ENCODE measurements around the gene SCIN.

SCIN gene

DNA sequence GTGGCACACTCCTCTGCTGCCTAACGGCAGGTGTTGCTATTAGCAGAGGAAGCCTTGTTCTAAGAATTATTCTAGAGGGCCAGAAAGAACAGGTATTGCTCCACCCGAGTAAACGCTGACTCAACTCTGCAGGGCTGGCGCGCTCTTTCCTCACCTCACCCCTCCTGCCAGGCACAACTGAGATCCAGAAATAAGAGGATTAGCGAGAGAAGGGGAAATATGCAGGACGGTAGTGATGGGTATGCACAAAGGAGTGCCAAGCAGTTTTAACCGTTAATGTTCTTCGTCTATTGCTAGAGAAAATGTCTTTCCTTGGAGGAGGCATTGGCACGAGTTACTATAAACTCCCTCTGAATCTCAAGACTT lies 369 bp upstream of the SCIN start:
- no peak for DNase-seq

DNA sequence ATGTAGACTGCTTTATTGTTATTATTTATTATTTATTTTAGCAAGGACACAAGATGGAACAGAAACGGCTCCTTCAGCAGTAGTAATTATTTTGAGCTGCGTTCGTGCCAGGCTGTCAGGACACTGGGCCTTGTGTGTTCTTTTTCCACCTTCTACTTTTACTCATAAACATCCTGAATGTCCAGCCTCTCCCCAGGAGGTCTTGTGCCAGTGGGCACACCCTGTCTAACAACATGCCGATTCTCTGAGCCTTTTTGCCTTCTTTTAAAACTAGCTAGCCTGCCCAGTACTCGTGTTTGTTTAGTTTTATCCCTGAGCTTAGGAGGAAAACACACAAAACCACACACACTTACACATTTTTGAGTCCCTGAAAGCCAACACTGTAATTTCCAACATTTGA lies 1.2 kb downstream of the SCIN start:
- DNase-seq, result no peak

DNA sequence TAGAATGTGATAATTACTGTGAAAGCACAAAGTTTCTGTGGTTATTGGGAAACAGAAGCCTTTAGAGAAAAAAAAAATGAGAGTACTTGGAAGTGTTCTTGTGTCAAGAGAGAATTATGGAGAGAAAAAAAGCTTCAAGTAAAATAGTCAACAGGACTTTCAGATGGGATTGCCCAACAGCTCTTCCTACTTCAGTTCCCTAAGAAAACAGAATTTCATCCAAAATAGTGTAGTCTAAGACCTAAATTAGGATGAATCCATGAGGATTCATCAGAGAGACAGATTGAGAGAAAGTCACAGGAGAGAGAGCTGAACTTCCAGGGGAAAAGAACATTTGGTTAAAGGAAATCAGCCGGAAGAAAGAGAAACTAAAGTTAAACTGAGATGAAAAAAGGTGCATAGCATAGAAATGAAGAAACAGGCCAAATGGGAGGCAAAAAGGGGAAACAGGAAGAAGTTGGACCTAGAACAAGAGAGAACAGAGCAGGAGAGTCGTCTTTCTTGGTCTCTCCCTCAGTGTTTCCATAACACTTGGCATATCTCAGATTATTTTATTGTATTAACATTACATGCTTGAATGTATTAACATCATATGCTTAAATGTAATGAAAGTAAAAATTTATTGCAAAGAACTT lies 2.5 kb downstream of the SCIN start:
- no peak for DNase-seq

DNA sequence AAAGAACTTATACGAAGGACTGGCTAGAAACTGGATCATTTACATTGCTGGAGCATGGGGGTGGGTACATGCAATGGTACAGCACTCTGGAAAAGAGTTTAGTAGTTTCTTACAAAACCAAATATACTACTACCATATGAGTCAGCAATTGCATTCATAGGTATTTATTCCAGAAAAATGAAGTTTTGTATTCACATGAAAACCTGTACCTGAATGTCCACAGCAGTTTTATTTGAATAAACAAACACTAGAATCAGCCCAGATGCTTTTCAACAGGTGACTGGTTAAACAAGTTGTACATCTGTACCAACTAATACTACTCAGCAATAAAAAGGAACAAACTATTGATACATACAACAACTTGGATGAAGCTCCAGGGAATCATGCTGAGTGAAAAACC lies 3.4 kb downstream of the SCIN start:
- no peak for DNase-seq

DNA sequence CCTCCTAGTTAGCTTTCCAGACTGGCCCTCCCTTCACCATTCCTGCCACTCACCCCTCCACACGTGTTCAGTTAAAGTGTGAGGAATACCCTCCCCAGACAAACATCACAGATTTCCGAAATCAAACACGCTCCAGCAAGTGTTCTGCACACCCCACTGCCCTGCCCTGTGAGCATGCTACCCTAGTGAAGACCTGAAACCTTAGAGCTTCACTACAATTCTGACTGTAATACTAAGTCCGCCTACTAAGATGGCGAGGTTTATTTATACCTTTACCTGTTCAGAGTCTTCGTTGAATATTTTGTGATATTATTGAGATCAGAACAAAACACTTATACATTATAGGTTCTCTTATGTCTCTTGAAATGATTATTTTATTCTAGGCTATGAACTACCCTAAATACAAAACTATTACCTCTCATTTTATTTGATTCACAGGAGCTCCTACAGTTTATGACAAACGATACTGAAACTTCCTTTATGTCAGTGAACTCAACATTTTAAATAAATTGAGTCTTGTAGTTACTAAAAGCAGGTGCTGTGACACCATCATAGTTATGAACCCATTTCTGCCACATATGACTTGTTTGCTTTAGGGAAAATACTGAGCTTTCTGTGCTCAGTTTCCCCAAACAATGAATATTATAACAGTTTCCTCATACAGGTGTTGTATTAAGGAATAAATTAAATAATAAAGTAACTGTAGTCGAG lies 8.6 kb downstream of the SCIN start:
- DNase-seq, result no peak

DNA sequence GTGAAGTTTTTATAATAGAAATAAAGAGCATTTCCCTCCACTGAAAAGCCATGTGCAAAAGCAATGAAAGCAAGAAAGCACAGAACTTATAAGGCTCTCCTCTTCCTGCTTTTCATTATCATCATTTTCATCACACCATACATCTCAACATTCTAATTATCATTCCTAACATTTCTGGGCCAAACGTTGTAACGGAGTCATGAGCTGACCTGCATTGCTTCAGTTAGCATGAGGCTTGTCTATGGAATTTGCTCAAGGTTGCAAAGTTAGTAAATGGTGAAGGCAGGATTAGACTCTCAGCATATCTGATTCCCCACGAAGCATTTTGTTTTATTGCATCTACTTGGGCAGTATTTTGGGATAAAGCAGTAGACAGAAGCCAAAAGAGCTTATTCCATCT lies 11.4 kb downstream of the SCIN start:
- DNase-seq, result no peak

DNA sequence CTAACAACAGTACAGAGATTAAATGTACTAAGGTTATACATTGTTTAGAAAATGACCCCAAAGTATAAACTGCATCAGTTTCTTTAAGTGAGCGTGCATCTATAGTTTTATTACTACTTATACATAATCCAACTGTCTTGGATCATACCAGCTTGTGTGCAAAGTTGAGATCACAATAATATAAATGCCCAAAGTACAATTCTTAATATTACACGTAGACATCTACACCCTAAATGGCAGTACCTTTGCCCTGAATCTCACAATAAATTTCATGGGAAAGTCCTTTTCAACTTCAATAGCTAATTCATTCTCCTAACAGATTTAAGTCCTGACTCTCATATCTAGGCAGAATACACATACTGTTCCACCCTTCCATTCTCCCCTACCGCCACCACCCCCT lies 11.8 kb downstream of the SCIN start:
- no peak for DNase-seq

DNA sequence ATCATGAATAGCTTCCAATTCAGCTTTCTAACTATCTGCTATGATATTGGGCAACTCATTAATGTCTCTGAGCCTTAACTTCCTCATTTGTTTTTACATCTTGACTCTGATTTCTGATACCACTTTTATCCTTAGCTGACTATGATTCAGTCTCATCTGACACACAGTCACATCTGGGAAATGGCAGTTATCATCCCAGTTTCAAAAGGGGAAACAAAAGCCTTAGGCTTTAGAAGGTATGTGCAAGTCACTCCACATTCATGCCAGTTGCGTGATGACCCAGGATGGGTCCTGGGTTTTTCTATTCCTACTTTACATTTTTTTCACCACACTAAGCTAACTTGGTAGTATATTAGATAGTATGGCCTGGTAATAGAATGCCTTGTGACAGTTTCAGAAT lies 12.7 kb downstream of the SCIN start:
- DNase-seq, result no peak

DNA sequence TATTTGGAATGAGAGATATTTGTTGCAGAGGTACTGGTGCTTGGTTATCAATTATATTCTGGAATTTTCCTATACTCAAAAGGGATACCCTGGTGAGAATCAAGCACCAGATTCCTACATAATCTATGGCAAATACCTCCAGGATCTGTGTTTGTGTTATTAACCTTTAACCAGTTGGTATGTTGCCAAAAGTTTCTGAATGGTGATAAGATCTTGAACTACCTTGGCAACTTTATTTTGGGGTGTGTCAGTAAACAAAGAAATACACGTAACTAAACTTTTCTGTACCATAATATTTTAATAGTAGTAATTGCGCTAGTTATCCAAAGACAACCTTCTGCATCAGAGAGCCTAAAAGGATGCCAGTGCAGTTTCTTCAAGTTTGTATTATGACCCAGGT lies 13.4 kb downstream of the SCIN start:
- DNase-seq, result no peak

DNA sequence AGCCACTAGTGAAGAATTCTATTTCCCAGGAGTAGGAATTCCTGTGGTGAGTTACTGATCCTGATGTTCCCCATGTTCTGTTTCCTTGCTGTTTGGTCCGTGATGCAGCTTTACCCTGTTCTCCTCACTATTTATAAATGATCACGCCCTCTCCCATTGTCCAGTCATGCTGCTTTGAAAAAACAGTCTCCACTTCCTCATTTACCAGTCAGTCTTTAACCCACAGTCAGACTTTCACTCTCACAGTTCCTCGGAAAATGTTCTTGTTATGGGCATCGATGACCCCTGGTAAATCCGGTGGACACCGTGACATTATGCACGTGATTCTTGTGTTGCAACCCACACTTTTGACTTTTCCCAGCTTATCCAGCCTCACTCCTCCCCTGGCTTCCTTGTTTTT lies 14.4 kb downstream of the SCIN start:
- DNase-seq, result no peak

DNA sequence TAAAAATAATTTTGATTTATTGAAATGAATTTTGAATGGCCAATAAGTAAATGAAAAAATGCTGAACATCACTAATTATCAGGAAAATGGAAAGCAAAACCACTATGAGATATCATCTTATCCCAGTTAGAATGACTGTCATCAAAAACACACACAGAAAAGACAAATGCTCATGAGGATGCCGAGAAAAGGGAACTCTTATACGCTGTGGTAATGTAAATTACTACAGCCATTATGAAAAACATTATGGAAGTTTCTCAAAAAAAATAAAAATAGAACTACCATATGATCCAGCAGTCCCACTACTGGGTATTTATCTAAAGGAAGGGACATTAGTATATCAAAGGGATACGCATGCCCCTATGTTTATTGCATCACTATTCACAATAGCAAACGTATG lies 15.8 kb downstream of the SCIN start:
- no peak for DNase-seq

DNA sequence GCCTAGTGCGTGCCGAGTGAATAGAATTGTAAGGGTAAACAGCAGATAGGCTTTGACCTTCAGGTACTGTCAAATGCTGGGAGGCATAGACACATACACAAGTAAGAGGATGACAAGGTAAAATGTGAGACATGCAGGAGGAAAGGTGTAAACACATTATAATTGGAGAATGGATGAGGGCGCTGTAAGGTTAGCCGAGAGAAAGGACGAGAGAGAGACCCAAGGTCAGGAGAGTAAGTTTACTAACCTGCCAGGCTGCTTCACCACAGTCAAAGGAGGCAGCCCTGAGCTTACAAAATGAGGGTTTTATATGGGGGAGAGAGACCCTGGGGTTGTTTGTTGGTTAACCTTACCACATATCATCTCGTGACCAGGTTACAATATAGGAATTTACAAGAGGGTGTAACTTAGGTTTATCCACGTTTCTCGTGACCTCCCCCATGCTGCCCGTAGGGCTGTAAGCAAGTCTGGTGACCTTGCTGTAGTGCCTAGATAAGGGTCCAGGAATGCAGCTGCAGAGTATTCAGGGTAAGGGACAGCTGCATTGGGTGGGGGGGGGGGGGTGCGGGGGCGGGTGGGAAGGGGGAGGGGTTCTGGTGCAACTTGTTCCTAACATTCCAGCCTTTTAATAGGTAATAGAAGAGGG lies 17.9 kb downstream of the SCIN start:
- DNase-seq, result no peak

DNA sequence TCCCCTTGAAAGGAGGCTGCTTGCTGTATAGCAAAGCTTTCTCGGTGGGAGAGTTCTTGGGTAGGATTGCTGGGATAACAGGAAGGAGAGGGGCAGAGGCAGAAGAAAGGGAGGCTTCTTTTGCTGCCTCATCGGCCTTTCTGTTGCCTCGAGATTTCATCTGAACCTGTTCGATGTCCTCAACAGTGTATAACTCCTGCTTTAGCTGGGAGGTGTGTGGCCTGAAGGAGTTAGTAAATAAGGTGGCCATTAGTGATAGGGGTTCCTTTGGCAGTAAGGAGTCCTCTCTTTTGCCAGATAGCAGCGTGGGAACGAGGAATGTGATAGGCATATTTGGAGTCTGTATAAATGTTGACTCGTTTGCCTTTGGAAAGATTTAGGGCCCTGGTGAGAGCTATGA lies 20.0 kb downstream of the SCIN start:
- no peak for DNase-seq

DNA sequence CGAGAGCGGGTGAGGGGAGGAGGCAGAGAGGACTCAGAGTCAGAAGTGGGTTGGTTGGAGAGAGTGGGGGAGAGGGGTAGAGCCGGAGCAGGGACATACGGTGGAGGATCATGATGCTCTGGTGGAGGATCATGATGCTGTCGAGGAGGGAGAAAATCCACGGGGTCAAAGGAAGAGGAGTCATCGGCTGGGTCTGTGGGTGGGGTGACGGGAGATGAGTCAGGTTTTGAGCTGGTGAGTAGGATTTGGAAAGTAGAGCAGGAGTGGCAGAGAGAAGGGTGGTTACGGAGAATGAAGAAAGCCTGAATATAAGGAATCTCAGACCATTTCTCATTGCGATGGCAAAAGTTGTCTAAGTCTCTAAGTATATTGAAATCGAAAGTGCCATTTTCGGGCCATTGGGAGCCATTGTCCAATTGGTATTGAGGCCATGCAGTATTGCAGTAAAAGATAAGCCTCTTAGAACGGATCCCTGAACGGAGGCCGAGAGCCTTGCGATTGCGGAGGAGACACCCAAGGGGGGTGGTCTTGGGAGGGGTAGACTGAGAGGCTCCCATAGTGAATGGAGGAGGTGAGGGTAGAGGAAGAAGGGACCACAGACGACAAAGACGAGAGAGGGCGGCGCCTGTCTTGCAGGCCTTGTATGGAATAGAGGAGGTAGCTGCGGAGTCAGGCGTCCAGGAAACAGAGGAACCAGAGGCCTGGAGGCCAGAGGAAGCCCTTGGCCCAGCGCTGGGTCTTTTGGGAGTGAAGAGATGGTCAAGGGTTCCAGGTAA lies 23.8 kb downstream of the SCIN start:
- DNase-seq, result no peak

DNA sequence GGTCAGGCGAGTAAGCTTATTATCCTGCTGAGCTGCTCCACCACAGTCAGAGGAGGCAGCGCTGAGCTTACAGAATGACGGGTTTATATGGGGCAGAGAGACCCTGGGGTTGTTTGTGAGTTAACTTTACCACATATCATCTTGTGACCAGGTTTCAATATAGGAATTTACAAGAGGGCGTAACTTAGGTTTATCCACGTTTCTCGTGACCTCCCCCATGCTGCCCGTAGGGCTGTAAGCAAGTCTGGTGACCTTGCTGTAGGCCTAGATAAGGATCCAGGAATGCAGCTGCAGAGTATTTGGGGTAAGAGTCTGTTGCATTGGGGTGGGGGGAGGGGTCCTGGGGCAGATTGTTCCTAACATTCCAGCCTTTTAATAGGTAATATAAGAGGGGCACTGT lies 24.6 kb downstream of the SCIN start:
- no peak for DNase-seq

DNA sequence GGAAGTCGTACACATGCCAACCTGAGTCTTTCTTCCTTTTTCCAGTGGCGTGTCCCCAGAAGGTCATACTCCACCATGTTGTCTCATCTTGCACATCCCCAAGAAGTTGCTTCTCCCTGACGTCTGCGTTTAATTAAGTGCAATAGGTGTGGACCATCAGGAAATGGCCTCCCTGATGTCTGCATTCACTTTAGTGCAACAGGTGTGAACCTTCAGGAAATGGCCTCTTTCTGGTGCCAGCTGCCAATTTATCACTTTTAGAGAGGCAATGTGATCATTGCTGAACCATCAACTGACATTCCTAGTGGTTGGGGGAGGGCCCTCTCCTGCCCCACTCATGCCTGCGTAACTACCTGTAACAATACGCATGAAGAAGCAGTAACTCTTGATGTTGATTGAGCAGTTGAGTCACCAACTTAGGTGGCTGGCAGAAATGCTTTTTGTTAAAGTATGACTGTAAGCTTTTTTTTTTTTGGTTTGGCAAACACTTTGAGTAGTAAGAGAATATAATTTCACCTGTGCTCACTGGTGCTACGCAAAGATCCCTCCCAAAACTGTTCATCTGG lies 25.8 kb downstream of the SCIN start:
- no peak for DNase-seq

DNA sequence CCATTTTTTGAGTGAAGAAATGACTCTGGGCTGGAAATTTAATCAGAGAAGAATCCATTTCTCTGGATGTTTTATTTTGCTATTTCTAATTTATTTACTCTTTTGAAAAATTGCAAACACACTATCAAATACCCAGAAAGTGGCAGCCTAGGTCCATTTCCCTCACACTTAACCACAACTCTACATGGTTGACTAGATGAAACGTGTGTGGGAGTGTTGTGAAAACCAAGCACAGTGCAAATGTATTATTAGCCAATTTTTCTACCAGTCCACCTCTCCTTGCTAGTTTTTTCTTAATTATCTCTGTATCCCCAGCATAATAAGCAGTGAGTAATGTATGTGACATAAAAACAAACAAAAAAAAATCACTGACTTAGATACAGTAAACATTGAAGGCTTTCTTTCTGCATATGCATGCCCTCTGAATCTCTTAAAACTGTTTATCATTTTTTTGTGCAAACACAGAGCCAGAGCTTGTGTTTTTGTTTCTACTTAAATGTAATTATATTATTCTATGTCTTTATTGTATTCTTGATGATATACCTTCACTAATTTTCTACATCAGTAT lies 30.9 kb downstream of the SCIN start:
- DNase-seq, result no peak

DNA sequence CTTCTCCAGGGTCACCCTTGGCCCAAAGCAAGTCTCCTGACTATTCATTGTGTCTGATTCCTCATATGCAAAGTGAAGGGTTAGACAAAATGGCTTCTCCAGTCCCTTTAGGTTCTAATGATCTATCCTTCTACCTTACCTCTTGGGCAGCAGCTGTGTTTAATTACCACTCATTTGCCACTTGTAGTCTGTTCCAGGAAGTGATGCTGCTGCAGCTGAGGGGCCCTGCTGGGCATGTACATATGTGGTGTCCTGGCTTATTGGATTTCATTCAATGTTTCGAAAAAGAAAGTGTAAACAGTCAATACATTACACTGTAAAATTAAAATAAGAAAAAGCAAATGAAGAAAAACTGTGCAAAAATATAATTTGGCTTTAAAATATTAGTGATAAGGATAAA lies 36.6 kb downstream of the SCIN start:
- no peak for DNase-seq

DNA sequence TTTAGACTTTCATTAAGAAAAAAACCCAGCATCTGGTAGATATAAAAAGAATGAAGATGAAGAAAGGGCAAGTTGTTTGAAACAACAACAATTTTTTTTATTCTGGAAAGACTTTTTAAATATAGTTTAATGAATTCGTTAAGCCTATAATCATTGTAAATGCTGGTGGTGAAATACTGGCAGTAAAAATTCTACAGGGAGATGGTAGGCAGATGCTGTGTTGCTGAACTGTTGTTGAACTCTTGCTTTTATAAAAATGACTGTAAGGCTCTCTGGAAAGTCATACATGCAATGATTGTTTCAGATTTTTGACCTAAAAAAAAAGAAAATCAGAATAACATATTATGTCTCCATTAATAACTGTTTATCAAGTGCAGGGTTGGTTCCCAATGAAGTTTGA lies 39.0 kb downstream of the SCIN start:
- no peak for DNase-seq

DNA sequence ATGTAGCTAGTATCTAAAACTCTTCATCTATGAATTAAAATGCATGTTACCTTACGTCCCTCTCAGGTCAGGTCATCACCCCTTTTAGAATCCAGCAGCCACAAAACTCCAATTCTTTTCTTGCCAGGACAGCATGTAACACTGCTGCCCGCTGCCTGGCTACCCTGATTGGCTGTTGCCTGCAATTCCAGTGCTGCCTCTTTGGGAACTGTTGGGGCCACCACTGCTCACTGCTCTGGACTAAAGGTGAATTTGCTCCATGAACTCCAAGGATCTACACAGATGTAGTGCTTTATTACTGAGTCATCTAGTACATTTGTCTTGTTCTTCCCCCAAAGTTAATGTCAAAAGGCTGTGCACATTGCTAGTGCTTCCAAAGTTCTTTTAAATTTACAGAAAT lies 40.4 kb downstream of the SCIN start:
- no peak for DNase-seq

DNA sequence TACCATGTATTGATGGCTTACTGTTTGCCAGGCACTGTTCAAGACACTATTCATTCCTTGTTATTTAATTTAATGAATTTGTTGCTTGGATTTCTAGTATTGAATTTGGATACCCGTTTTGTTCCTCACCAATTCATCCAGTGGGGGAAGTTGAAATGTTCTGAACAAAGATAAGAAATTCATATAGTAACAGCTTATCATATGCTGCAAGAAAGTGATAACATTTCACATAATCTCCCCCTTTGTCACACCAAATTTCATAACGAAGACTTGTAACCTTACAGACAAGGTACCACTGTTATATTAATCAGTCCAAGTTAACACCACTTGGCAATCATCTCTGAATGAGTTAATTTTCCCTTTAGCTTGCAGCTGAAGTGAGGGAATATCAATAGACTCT lies 42.1 kb downstream of the SCIN start:
- DNase-seq, result no peak

DNA sequence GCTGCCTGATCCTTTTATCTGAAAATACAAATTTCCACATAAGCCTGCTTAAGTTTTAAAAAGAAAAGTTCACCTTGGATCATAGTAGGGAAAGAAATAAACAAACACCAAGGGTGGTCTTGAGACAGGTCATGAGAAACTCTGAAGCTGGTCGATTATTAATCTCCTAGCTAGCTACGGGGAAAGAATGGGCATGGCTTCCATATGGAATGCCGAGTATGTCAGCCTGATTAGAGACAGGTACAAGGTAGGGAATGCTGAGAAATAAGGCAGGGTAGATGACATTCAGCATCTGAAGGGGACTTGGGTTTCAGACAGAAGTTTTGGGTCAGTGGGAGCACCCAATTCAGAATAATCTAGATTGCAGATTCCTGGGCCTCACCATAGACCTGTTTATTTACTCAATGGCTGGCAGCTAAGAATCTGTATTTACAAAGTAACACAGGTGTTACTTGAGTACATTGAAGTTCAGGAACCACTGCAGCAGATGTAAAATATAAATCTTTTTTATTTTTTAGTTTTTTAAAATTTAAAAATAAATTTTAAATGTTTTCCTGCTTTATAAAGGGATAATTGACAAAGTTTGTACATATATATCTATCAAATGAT lies 49.0 kb downstream of the SCIN start:
- no peak for DNase-seq

DNA sequence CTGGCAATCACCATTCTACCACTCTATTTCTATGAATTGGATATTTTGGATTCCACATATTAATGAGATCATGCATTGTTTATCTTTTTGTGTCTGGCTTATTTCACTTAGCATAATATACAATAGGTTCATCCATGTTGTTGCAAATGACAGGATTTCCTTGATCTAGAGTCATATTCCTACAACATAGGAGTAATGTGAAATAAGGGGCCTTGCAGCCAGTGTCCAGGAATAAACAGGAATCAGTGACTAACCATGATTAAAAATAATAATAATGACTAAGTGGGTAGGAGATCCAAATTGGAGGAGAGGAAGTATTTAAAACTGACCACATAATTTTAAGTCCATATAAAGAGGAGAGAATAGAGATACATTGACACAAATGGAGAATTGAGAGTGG lies 49.9 kb downstream of the SCIN start:
- DNase-seq, result no peak
